Activated CD8-positive, alpha-beta memory T cell treated with anti-CD3 and anti-CD28 coated beads for 36 hours (primary cell): ENCODE measurements around the gene CDKL1. TPM values are rescaled to one million over a fixed set of nuclear protein-coding genes. Genes with fewer than 3 reads are reported as not detected.
"Not testable (repeated sequence)": the region's sequence is repeated elsewhere in the genome, so short reads cannot be mapped to it uniquely, and the experiment has no call there.

ENCODE experiments used
- CTCF ChIA-PET: fragments of 350-600 bp; sonication (Branson Sonifier 250); formaldehyde crosslinking; loops from one replicate; lab custom pipeline; 2021; ENCODE audit warnings: antibody characterized with exemption; lab: Charles Lee
- POLR2A ChIA-PET: fragments of 350-600 bp; sonication (Branson Sonifier 250); formaldehyde crosslinking; loops from one replicate; lab custom pipeline; 2021; ENCODE audit warnings: antibody characterized with exemption; lab: Charles Lee
- total RNA-seq, 2 experiments: library from RNA; stranded (reverse); gene quantifications; one replicate each; pipeline ENCODE4 v1.2.3, GENCODE V29; 2021

CDKL1 gene
- total RNA-seq, 2 experiments from 2014 or later: 4.4 to 5.5 TPM

GRCh38 chr14:50314098-50314497, 82.6 kb downstream of the CDKL1 start:
- POLR2A ChIA-PET, CTCF ChIA-PET: not testable (repeated sequence)

- CTCF ChIA-PET: no interaction called here
Observed at GRCh38 chr14:50312734-50313054, 84.0 kb downstream of the CDKL1 start.

GRCh38 chr14:50311972-50312733, 84.5 kb downstream of the CDKL1 start, which contains the start of the genes DMAC2L and L2HGDH:
Gene DMAC2L (plus strand): TSS chr14:50312324. CDS start chr14:50321488, 9,164 bp downstream.
Gene L2HGDH (minus strand): TSS chr14:50312229. CDS start chr14:50312150, 79 bp downstream.
- CTCF ChIA-PET: interaction anchor here (0.6 to 2.8 kb wide), 3 partner anchors 9 to 224 kb away, joined by 3 to 12 read pairs (median 4); no protein-coding TSS in a partner anchor
- POLR2A ChIA-PET: interaction anchor here (0.6 to 1.5 kb wide), 7 partner anchors 9 to 630 kb away, joined by 3 to 11 read pairs (median 4); partner anchors contain the start of gene MAP4K5

More at GRCh38 chr14:50312734-50313054, 84.0 kb downstream of the CDKL1 start:
- POLR2A ChIA-PET: interaction anchor here (0.7 to 1.5 kb wide), 5 partner anchors 8 to 219 kb away, joined by 3 to 5 read pairs (median 3); partner anchors contain the start of gene MAP4K5

- ChIA-PET POLR2A (interaction anchor here (0.6 to 1.7 kb wide), 4 partner anchors 9 to 629 kb away, joined by 4 to 12 read pairs (median 8); partner anchors contain the start of gene SOS2), CTCF (interaction anchor here (0.6 to 2.8 kb wide), 4 partner anchors 10 to 543 kb away, joined by 3 to 12 read pairs (median 4); partner anchors contain the start of gene KLHDC2)
Observed at GRCh38 chr14:50311337-50311971, 85.2 kb downstream of the CDKL1 start.

GRCh38 chr14:50310445-50310844, 86.2 kb downstream of the CDKL1 start:
- ChIA-PET POLR2A (interaction anchor here (0.7 to 1.7 kb wide), 3 partner anchors 10 to 215 kb away, joined by 4 to 12 read pairs (median 4); partner anchors contain the start of gene SOS2), CTCF (interaction anchor here (1.2 to 2.8 kb wide), 2 partner anchors 11 to 542 kb away, joined by 3 to 12 read pairs; partner anchors contain the start of gene KLHDC2)

- CTCF ChIA-PET: interaction anchor here (0.7 kb wide), 2 partner anchors 179 to 232 kb away, joined by 3 read pairs; no protein-coding TSS in a partner anchor
- POLR2A ChIA-PET: no interaction called here
Observed at GRCh38 chr14:50308363-50308915, 88.2 kb downstream of the CDKL1 start.

- POLR2A ChIA-PET: no interaction called here
- CTCF ChIA-PET: interaction anchor here (0.6 to 0.7 kb wide), 2 partner anchors 129 to 408 kb away, joined by 4 to 5 read pairs; no protein-coding TSS in a partner anchor
Observed at GRCh38 chr14:50303744-50304471, 92.8 kb downstream of the CDKL1 start.

- CTCF ChIA-PET: interaction anchor here (0.6 kb wide), 1 partner anchor 544 kb away, joined by 3 read pairs; no protein-coding TSS in a partner anchor
Observed at GRCh38 chr14:50301914-50302313, 94.8 kb downstream of the CDKL1 start.

GRCh38 chr14:50299585-50299984, 97.1 kb downstream of the CDKL1 start:
- ChIA-PET POLR2A (no interaction called here), CTCF (no interaction called here)

More at GRCh38 chr14:50301914-50302313, 94.8 kb downstream of the CDKL1 start:
- POLR2A ChIA-PET: no interaction called here

- ChIA-PET POLR2A (no interaction called here), CTCF (no interaction called here)
Observed at GRCh38 chr14:50290306-50290705, 106.4 kb downstream of the CDKL1 start.

- ChIA-PET POLR2A (no interaction called here), CTCF (no interaction called here)
Observed at GRCh38 chr14:50288146-50288545, 108.5 kb downstream of the CDKL1 start.

GRCh38 chr14:50285861-50286260, 110.8 kb downstream of the CDKL1 start:
- CTCF ChIA-PET: no interaction called here
- POLR2A ChIA-PET: no interaction called here

Other genes starting within 250 kb of the CDKL1 start
- gene SOS2, start 165.3 kb downstream of the CDKL1 start, total RNA-seq: 10 to 100 TPM; 13.4 to 14.6 TPM
- 10 to 100 TPM; 20.9 to 21.0 TPM for gene L2HGDH, start 84.7 kb downstream of the CDKL1 start, total RNA-seq
- gene DMAC2L, start 84.6 kb downstream of the CDKL1 start, total RNA-seq: 10 to 100 TPM; 13.9 to 16.8 TPM
- 10 to 100 TPM; 32.3 to 32.7 TPM for gene MAP4K5, start 135.7 kb upstream of the CDKL1 start, total RNA-seq
- under 1 TPM; 0.53 to 0.73 TPM for gene ATL1, start 163.3 kb upstream of the CDKL1 start, total RNA-seq